Nephron (organoid): Measurements from ENCODE around the gene NEGR1.

Source experiments
- H3K27ac Mint-ChIP-seq, 3 experiments: 2 replicates each; pipeline ENCODE4 v1.8.0; 2020; ENCODE audit warnings: mixed read lengths in 3 of 3, mild to moderate bottlenecking in 2 of 3, moderate library complexity in 1 of 3
- H3K27me3 Mint-ChIP-seq: 2 replicates; pipeline ENCODE4 v1.8.0; 2021; ENCODE audit warnings: low read depth, mild to moderate bottlenecking, moderate library complexity, mixed read lengths
- H3K36me3 Mint-ChIP-seq: 2 replicates; pipeline ENCODE4 v1.8.0; 2020; ENCODE audit warnings: low read depth, mixed read lengths
- H3K4me1 Mint-ChIP-seq: 2 replicates; pipeline ENCODE4 v1.8.0; 2020; ENCODE audit warnings: mixed read lengths
- H3K4me3 Mint-ChIP-seq, 3 experiments: 2 replicates each; pipeline ENCODE4 v1.8.0; 2020; ENCODE audit warnings: mild to moderate bottlenecking in 3 of 3, mixed read lengths in 3 of 3, moderate library complexity in 2 of 3
- H3K9me3 Mint-ChIP-seq: 2 replicates; pipeline ENCODE4 v1.8.0; 2020; ENCODE audit warnings: mixed read lengths
- TF ChIP-seq, protein P1 (sequence below), 3 experiments: fragments of 200-600 bp; sonication (generic); IDR thresholded peaks; one replicate each; pipeline ENCODE4 v1.5.0; 2021; ENCODE audit warnings: antibody characterized with exemption in 3 of 3; ENCODE audit not compliant: unreplicated experiment in 3 of 3

NEGR1 gene

DNA sequence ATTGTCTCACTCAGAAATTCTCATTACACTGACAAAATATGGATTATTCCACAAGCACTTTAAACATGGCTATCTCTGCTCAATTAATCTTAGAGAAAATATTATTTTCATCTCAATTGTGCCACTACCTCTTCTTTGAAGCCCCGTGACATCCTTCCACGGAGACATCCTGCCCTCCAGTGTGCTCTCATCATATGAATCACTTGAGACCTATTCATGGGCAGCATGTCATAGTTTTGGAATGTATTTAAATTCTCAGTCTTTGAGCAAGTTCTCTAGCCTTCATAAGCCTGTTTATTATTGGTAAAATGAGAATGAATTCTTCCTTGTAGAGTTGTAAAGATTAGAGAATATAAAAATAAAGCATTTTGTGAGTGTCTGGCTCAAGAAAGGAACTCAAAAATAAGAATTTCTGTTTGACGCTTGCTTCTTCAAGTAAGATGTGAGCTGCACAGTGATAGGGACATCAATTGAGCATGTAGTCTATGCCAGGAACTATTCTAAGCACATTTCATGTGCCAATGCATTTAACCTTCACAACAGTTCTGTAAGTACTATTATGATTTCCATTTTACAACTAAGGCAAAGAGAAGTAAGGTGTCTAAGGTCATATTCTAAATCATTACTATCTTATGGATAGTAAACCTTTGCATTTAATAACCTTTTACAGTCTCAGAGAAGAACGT, 644.1 kb downstream of the NEGR1 start:
- TF ChIP-seq, protein P1, sequence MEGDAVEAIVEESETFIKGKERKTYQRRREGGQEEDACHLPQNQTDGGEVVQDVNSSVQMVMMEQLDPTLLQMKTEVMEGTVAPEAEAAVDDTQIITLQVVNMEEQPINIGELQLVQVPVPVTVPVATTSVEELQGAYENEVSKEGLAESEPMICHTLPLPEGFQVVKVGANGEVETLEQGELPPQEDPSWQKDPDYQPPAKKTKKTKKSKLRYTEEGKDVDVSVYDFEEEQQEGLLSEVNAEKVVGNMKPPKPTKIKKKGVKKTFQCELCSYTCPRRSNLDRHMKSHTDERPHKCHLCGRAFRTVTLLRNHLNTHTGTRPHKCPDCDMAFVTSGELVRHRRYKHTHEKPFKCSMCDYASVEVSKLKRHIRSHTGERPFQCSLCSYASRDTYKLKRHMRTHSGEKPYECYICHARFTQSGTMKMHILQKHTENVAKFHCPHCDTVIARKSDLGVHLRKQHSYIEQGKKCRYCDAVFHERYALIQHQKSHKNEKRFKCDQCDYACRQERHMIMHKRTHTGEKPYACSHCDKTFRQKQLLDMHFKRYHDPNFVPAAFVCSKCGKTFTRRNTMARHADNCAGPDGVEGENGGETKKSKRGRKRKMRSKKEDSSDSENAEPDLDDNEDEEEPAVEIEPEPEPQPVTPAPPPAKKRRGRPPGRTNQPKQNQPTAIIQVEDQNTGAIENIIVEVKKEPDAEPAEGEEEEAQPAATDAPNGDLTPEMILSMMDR (IDR thresholded peaks at IDR 0.05; ENCODE audit: unreplicated experiment in 3 of 3), result no peak
- H3K4me1 Mint-ChIP-seq, result no peaks in the 10 kb centered on the region
- H3K27ac Mint-ChIP-seq, result no peak overlapping the region
- peaks cover 11% of the 10 kb centered on the region for H3K9me3 Mint-ChIP-seq
- no peaks in the 10 kb centered on the region for H3K27me3 Mint-ChIP-seq
- no peaks in the 10 kb centered on the region for H3K36me3 Mint-ChIP-seq
- H3K4me3 Mint-ChIP-seq, result no peak overlapping the region

DNA sequence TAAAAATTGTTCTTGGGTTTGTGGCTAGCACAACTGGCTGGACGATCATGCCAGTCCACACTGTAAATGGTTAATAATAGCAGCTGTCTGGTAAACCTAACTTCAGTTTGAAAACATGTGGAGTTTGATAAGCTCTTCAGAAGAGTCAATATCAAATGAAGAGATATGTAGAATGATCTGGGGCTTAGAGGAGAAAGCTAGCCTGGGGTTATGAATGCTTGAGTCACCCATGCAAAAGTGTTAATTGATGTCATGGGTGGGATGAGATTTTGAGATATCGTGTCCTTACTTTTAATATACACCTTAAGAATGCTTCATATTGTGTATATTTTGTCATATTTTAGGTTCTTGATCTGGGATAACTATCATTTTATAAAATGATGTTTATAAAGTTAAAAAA, 646.8 kb downstream of the NEGR1 start:
- Mint-ChIP-seq H3K36me3 (no peaks in the 10 kb centered on the region), H3K27ac (no peak overlapping the region), H3K4me1 (no peaks in the 10 kb centered on the region), H3K27me3 (no peaks in the 10 kb centered on the region), H3K4me3 (no peak overlapping the region), H3K9me3 (peaks cover 11% of the 10 kb centered on the region)
- TF ChIP-seq, protein P1 (IDR thresholded peaks at IDR 0.05; ENCODE audit: unreplicated experiment in 3 of 3), result no peak

DNA sequence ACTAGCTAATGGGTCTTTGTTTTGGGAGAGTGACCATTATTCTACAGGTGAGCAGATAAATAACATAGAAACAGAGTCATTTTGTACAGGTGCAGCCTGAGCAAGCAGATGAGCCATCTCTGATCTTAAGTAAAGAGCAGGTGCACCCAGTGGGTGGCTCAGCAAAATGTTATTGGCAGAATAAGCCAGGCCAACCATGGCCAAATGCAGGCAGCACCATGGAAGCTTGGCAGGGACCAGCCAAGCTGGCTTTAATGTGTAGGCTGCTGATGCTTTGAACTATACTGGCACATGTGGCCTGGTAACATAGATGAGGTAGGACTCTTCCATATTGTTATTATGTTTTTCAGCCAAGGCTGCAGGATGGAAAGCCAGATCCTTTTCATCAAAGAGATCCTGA, 648.2 kb downstream of the NEGR1 start:
- Mint-ChIP-seq H3K9me3 (peaks cover 13% of the 10 kb centered on the region), H3K4me1 (no peaks in the 10 kb centered on the region), H3K27ac (no peak overlapping the region), H3K4me3 (no peak overlapping the region), H3K36me3 (no peaks in the 10 kb centered on the region), H3K27me3 (no peaks in the 10 kb centered on the region)
- TF ChIP-seq, protein P1 (IDR thresholded peaks at IDR 0.05; ENCODE audit: unreplicated experiment in 3 of 3), result no peak

DNA sequence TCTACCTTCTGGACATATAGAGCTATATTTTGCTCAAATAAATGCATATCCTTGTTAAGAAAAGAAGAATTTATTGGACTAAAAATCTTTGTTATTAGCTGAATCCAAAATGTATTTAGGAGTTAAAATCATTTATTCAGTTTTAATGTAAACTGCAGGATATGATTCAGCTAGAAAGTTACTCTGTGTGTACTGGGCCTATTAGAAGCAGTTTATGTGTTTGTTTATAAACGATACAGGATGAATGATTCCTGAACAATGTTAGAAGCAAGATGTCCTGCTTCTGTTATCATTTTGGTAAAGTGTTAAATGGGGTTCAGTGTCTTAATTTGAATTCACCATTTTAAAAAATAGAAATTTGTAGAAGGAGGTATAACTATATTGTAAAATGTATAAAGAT, 652.3 kb downstream of the NEGR1 start:
- peaks cover 8% of the 10 kb centered on the region for H3K9me3 Mint-ChIP-seq
- no peaks in the 10 kb centered on the region for H3K27me3 Mint-ChIP-seq
- TF ChIP-seq, protein P1 (IDR thresholded peaks at IDR 0.05; ENCODE audit: unreplicated experiment in 3 of 3), result no peak
- no peak overlapping the region for H3K27ac Mint-ChIP-seq
- H3K36me3 Mint-ChIP-seq, result no peaks in the 10 kb centered on the region
- no peaks in the 10 kb centered on the region for H3K4me1 Mint-ChIP-seq
- no peak overlapping the region for H3K4me3 Mint-ChIP-seq

DNA sequence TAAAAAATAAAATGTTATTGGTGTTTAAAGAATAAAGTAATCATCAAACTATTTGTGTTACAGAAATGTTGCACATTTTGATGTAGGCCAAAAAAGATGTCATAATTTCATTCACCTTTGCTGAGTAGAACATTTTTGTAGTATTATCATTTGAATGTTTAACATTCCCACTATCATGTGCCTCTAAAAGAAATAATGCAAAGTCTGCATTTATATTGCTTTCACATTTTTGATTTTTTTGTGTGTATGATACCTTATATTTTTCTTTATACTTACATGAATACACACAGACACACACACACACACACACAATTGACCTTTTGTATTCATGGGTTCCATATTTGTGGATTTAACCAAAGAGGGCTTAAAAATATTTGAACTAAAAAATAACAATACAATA, 657.3 kb downstream of the NEGR1 start:
- Mint-ChIP-seq H3K36me3 (no peaks in the 10 kb centered on the region), H3K4me1 (no peaks in the 10 kb centered on the region), H3K27ac (no peak overlapping the region), H3K4me3 (no peak overlapping the region), H3K27me3 (no peaks in the 10 kb centered on the region), H3K9me3 (peaks cover 4% of the 10 kb centered on the region)
- TF ChIP-seq, protein P1 (IDR thresholded peaks at IDR 0.05; ENCODE audit: unreplicated experiment in 3 of 3), result no peak

DNA sequence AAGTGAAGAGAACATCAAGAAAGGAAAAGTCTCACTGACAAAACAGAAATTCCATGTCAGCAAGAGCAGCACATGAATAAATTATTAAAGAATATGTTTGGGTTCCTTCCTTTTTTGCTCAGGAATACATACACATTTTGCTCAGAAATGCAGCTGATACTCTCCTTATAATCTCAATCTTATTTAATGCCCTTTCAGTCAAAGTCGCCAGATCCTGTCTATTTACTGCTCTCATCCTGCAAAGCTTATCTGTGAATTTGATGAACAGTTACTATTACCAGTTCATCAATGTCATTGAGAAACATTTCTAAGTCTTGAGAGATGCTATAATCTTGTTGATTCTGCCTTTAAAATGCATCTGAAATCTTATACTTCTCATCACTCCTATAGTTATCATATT, 658.5 kb downstream of the NEGR1 start:
- no peak overlapping the region for H3K4me3 Mint-ChIP-seq
- no peaks in the 10 kb centered on the region for H3K36me3 Mint-ChIP-seq
- peaks cover 2% of the 10 kb centered on the region for H3K9me3 Mint-ChIP-seq
- H3K27ac Mint-ChIP-seq, result no peak overlapping the region
- H3K27me3 Mint-ChIP-seq, result no peaks in the 10 kb centered on the region
- TF ChIP-seq, protein P1 (IDR thresholded peaks at IDR 0.05; ENCODE audit: unreplicated experiment in 3 of 3), result no peak
- H3K4me1 Mint-ChIP-seq, result no peaks in the 10 kb centered on the region
